Body of pancreas (tissue), 4 donors: ENCODE results near the gene IKBKE. TPM values are rescaled to one million over a fixed set of nuclear protein-coding genes. Genes with fewer than 3 reads are reported as not detected.

Experiments
- ATAC-seq: fragments of 150-250 bp; one replicate; pipeline ENCODE4 v1.9.1; 2016
- DNase-seq, 4 donors: peaks; one replicate each; pipeline ENCODE4 v3.0.0-alpha.2; 2019
- H3K27ac ChIP-seq, 4 donors: fragments of 200-600 bp; sonication (generic); 1 replicate in 3 of 4; 2 replicates in 1 of 4; pipeline versions ENCODE4 v1.5.1 to v1.6.1; 2016 to 2019; ENCODE audit warnings: mild to moderate bottlenecking in 1 of 4, mixed read lengths in 1 of 4, moderate library complexity in 1 of 4
- H3K27me3 ChIP-seq, 2 donors: fragments of 200-600 bp; sonication (generic); one replicate each; pipeline ENCODE4 v1.6.0; 2016; ENCODE audit warnings: mild to moderate bottlenecking in 1 of 2
- H3K36me3 ChIP-seq, 2 donors: fragments of 200-600 bp; sonication (generic); replicated peaks in 1 of 2; 2 replicates each; pipeline ENCODE4 v1.5.1; 2016; ENCODE audit warnings: low read depth in 2 of 2; ENCODE audit not compliant: insufficient read depth in 1 of 2
- H3K4me1 ChIP-seq: fragments of 200-600 bp; sonication (generic); one replicate; pipeline ENCODE4 v1.6.0; 2016
- H3K4me3 ChIP-seq, 2 donors: fragments of 200-600 bp; sonication (generic); 1 replicate in 1 of 2; 2 replicates in 1 of 2; pipeline ENCODE4 v1.5.1; 2016 to 2019
- H3K9me3 ChIP-seq, 3 donors: fragments of 200-600 bp; sonication (generic); 1 replicate in 2 of 3; 2 replicates in 1 of 3; pipeline ENCODE4 v1.5.1; 2016
- CTCF ChIP-seq, 7 experiments: fragments of 450-650 bp in 4 of 7; fragments of 200-600 bp in 3 of 7; sonication (generic) in 3 of 7; IDR thresholded peaks; one replicate each; pipeline ENCODE4 v1.5.1; 2016 to 2019; ENCODE audit warnings: antibody characterized with exemption in 7 of 7
- POLR2A ChIP-seq, 3 donors: fragments of 450-650 bp; IDR thresholded peaks; one replicate each; pipeline ENCODE4 v1.6.1; 2016; ENCODE audit warnings: antibody characterized with exemption in 3 of 3, mild to moderate bottlenecking in 2 of 3
- WGBS, 2 donors: methylation state at CpG; one replicate each; pipeline ENCODE4 v1.1.5; 2017; 5-methylcytosine and 5-hydroxymethylcytosine counted together
- intact Hi-C: fragments of 100-400 bp; cut with DNase I; formaldehyde crosslinking; loops from one replicate; pipeline ENCODE4 v1.15.1; 2023
- total RNA-seq, 2 donors: library from RNA; depleted of rRNA; stranded (reverse); fragments of >200 nt; gene quantifications; one replicate each; pipeline ENCODE4 v1.1.0, GENCODE V29; 2016

The IKBKE gene
- total RNA-seq, 2 donors from 2014 or later: 5.4 to 10.2 TPM

GRCh38 chr1:206508956-206509355 lies 38.7 kb downstream of the IKBKE start:
- intact Hi-C loops: no loop called here
- H3K27me3 ChIP-seq: no peaks in the 10 kb centered on the region
- DNase-seq: peak in 2 of 4 donors; percentile 27 to 42
- H3K27ac ChIP-seq: peak overlapping the region; percentile 43 to 81 (median 74)
- 12 to 20% methylated on average over 6 of the region's 6 CpGs for WGBS, 2 donors
- no peak overlapping the region for H3K4me3 ChIP-seq
- H3K36me3 ChIP-seq: no peaks in the 10 kb centered on the region
- no peaks in the 10 kb centered on the region for H3K9me3 ChIP-seq
- H3K4me1 ChIP-seq: peaks cover 68% of the 10 kb centered on the region
- TF ChIP-seq POLR2A (IDR thresholded peaks at IDR 0.05) (no peak), CTCF (IDR thresholded peaks at IDR 0.05) (no peak)
- no peak for ATAC-seq

GRCh38 chr1:206509612-206510257 lies 39.5 kb downstream of the IKBKE start:
- DNase-seq (no peak), ATAC-seq (no peak)
- intact Hi-C loops: no loop called here
- H3K4me3 ChIP-seq: no peak overlapping the region
- no peaks in the 10 kb centered on the region for H3K27me3 ChIP-seq
- 48 to 64% methylated on average over 12 of the region's 12 CpGs for WGBS, 2 donors
- peaks cover 72% of the 10 kb centered on the region for H3K4me1 ChIP-seq
- H3K36me3 ChIP-seq: no peaks in the 10 kb centered on the region
- no peaks in the 10 kb centered on the region for H3K9me3 ChIP-seq
- H3K27ac ChIP-seq: peak overlapping the region in 3 of 4 donors; percentile 71 to 81 (median 72)
- TF ChIP-seq CTCF (IDR thresholded peaks at IDR 0.05) (no peak), POLR2A (IDR thresholded peaks at IDR 0.05) (no peak)

- intact Hi-C loops: no loop called here
- no peak for ATAC-seq
- no peaks in the 10 kb centered on the region for H3K27me3 ChIP-seq
- 73 to 81% methylated on average over 5 of the region's 5 CpGs for WGBS, 2 donors
- peak overlapping the region in 3 of 4 donors; percentile 71 to 81 (median 72) for H3K27ac ChIP-seq
- no peak for DNase-seq
- H3K9me3 ChIP-seq: no peaks in the 10 kb centered on the region
- peaks cover 79% of the 10 kb centered on the region for H3K4me1 ChIP-seq
- H3K36me3 ChIP-seq: no peaks in the 10 kb centered on the region
- TF ChIP-seq CTCF (IDR thresholded peaks at IDR 0.05): no peak
- TF ChIP-seq POLR2A (IDR thresholded peaks at IDR 0.05): no peak
- H3K4me3 ChIP-seq: no peak overlapping the region
Observed at GRCh38 chr1:206510371-206510770, 40.1 kb downstream of the IKBKE start.

- TF ChIP-seq CTCF (IDR thresholded peaks at IDR 0.05): no peak
- no peak for TF ChIP-seq POLR2A (IDR thresholded peaks at IDR 0.05)
- intact Hi-C loops: no loop called here
- H3K27me3 ChIP-seq: no peaks in the 10 kb centered on the region
- no peak overlapping the region for H3K4me3 ChIP-seq
- peaks cover 76% of the 10 kb centered on the region for H3K4me1 ChIP-seq
- H3K27ac ChIP-seq: peak overlapping the region; percentile 52 to 81 (median 75)
- H3K9me3 ChIP-seq: no peaks in the 10 kb centered on the region
- ATAC-seq: no peak
- DNase-seq: no peak
- 51 to 71% methylated on average over 14 of the region's 14 CpGs for WGBS, 2 donors
- no peaks in the 10 kb centered on the region for H3K36me3 ChIP-seq
Observed at GRCh38 chr1:206511362-206512057, 41.2 kb downstream of the IKBKE start.
